GM12878 (cell line): ENCODE results near the gene HOXD12. TPM values are rescaled to one million over a fixed set of nuclear protein-coding genes. Genes with fewer than 3 reads are reported as not detected.

Source experiments
- ATAC-seq: fragments of 200-7000 bp; cut with Tn5 transposase; 3 replicates; pipeline ENCODE4 v1.9.1; 2020; ENCODE audit warnings: mild to moderate bottlenecking, moderate library complexity
- BruUV-seq: library from RNA; stranded (reverse); fragments of 400-500 nt; replicated peaks from 2 replicates; lab custom pipeline; 2021; lab: Mats Ljungman, UMichigan
- CTCF ChIA-PET: fragments of 300-600 bp; sonication (Branson Sonifier 250); formaldehyde crosslinking; extraction: SDS; loops from one replicate; lab custom pipeline; 2021; ENCODE audit warnings: inconsistent platforms; lab: Yijun Ruan, JAX
- POLR2A ChIA-PET: fragments of 350-600 bp; formaldehyde crosslinking; extraction: SDS; loops from one replicate; lab custom pipeline; 2021; ENCODE audit warnings: inconsistent platforms; lab: Charles Lee
- RAD21 ChIA-PET: fragments of 300-600 bp; sonication (Branson Sonifier 250); formaldehyde crosslinking; loops from one replicate; lab custom pipeline; 2023; ENCODE audit warnings: antibody characterized with exemption; ENCODE audit not compliant: unreplicated experiment; lab: Charles Lee
- SMC1A ChIA-PET: fragments of 300-600 bp; sonication (Branson Sonifier 250); formaldehyde crosslinking; loops from one replicate; lab custom pipeline; 2023; ENCODE audit not compliant: unreplicated experiment, uncharacterized antibody; lab: Charles Lee
- DNase-seq: peaks from one replicate; pipeline ENCODE4 v3.0.0-alpha.2; 2011; ENCODE audit warnings: low read depth, low spot score
- FAIRE-seq: peaks from 3 replicates; lab custom pipeline; 2011; peaks lifted over from hg19 to GRCh38; lab: Jason Lieb, UNC
- H2AFZ ChIP-seq: 2 replicates; pipeline ENCODE4 v1.6.0; 2011; ENCODE audit warnings: low read depth, low read length, control low read depth; ENCODE audit not compliant: control insufficient read depth
- H3K27ac ChIP-seq: 2 replicates; pipeline ENCODE4 v1.5.1; 2011; ENCODE audit warnings: control low read depth; ENCODE audit not compliant: control insufficient read depth, insufficient read depth
- H3K27me3 ChIP-seq, 2 experiments: replicated peaks in 1 of 2; 2 replicates each; pipeline versions ENCODE4 v1.6.0 to v1.6.1; 2011; ENCODE audit warnings: low read length in 1 of 2; ENCODE audit not compliant: control insufficient read depth in 2 of 2, insufficient read depth in 2 of 2
- H3K36me3 ChIP-seq, 2 experiments: 2 replicates each; pipeline ENCODE4 v1.5.1; 2011; ENCODE audit warnings: low read length in 1 of 2; ENCODE audit not compliant: control insufficient read depth in 2 of 2, insufficient read depth in 2 of 2
- H3K4me1 ChIP-seq: 2 replicates; pipeline ENCODE4 v1.6.1; 2011; ENCODE audit warnings: mild to moderate bottlenecking, low read length, moderate library complexity, mixed read lengths; ENCODE audit not compliant: control insufficient read depth, insufficient read depth
- H3K4me2 ChIP-seq: 2 replicates; pipeline ENCODE4 v1.6.0; 2011; ENCODE audit warnings: control low read depth; ENCODE audit not compliant: control insufficient read depth, insufficient read depth
- H3K4me3 ChIP-seq: fragments of 200-600 bp; sonication (generic); 2 replicates; pipeline ENCODE4 v1.5.1; 2016
- H3K79me2 ChIP-seq: 2 replicates; pipeline ENCODE4 v1.6.0; 2011; ENCODE audit warnings: low read length; ENCODE audit not compliant: control insufficient read depth, insufficient read depth
- H3K9ac ChIP-seq: 2 replicates; pipeline ENCODE4 v1.8.0; 2011; ENCODE audit warnings: low read length, control low read depth, mixed read lengths; ENCODE audit not compliant: control insufficient read depth, insufficient read depth
- H3K9me3 ChIP-seq: replicated peaks from 3 replicates; pipeline ENCODE4 v1.5.1; 2011; ENCODE audit warnings: mild to moderate bottlenecking, low read length; ENCODE audit not compliant: control insufficient read depth, insufficient read depth
- H4K20me1 ChIP-seq: 2 replicates; pipeline ENCODE4 v1.6.0; 2011; ENCODE audit not compliant: control insufficient read depth, insufficient read depth
- CBFB ChIP-seq: IDR thresholded peaks from 2 replicates; pipeline ENCODE4 v1.6.1; 2016; ENCODE audit warnings: antibody characterized with exemption, low read depth
- CHD1 ChIP-seq: IDR thresholded peaks from 2 replicates; pipeline ENCODE4 v1.6.1; 2012; ENCODE audit warnings: low read depth, low read length, improper control_type of control experiment
- CREM ChIP-seq: IDR thresholded peaks from 2 replicates; pipeline ENCODE4 v1.6.1; 2014; ENCODE audit warnings: antibody characterized with exemption, low read depth
- CUX1 ChIP-seq: IDR thresholded peaks from 2 replicates; pipeline ENCODE4 v1.6.1; 2012; ENCODE audit warnings: improper control_type of control experiment, low read depth, low read length; ENCODE audit not compliant: insufficient replicate concordance
- MTA3 ChIP-seq: IDR thresholded peaks from 2 replicates; pipeline ENCODE4 v1.6.1; 2012; ENCODE audit warnings: low read length, inconsistent platforms, borderline replicate concordance
- PBX3 ChIP-seq: IDR thresholded peaks from 2 replicates; pipeline ENCODE4 v1.6.1; 2011; ENCODE audit warnings: mild to moderate bottlenecking, low read depth, low read length, moderate library complexity; ENCODE audit not compliant: insufficient replicate concordance
- RBBP5 ChIP-seq: fragments of 200-600 bp; sonication (generic); conservative IDR thresholded peaks from 2 replicates; pipeline ENCODE4 v1.6.1; 2016
- SP1 ChIP-seq: IDR thresholded peaks from one replicate; pipeline ENCODE4 v1.6.1; 2011; ENCODE audit warnings: low read depth, low read length
- SREBF1 ChIP-seq: IDR thresholded peaks from 2 replicates; pipeline ENCODE4 v1.6.1; 2012; ENCODE audit warnings: mild to moderate bottlenecking, low read length
- SUPT20H ChIP-seq: IDR thresholded peaks from 2 replicates; pipeline ENCODE4 v1.6.1; 2011; ENCODE audit warnings: low read depth, mild to moderate bottlenecking, low read length, moderate library complexity, borderline replicate concordance; ENCODE audit not compliant: control insufficient read depth
- TARDBP ChIP-seq: IDR thresholded peaks from 2 replicates; pipeline ENCODE4 v1.6.1; 2016; ENCODE audit warnings: borderline replicate concordance
- ZNF384 ChIP-seq: IDR thresholded peaks from 2 replicates; pipeline ENCODE4 v1.6.1; 2012; ENCODE audit warnings: low read depth, mild to moderate bottlenecking, low read length, improper control_type of control experiment, borderline replicate concordance
- ZSCAN29 ChIP-seq: fragments of 450-650 bp; IDR thresholded peaks from 2 replicates; pipeline ENCODE4 v1.6.1; 2017; ENCODE audit warnings: mild to moderate bottlenecking, moderate library complexity
- WGBS: methylation state at CpG from one replicate; pipeline ENCODE4 v1.1.6; 2016; ENCODE audit warnings: low lambda C conversion rate; ENCODE audit not compliant: insufficient replicate concordance, insufficient coverage; ENCODE audit errors: missing lambda C conversion rate; 5-methylcytosine and 5-hydroxymethylcytosine counted together
- in situ Hi-C: fragments of 300-500 bp; cut with MboI; formaldehyde crosslinking; loops from 9 replicates; pipeline ENCODE4 v1.14.3; 2018; ENCODE audit warnings: mixed read lengths
- intact Hi-C: fragments of 100-400 bp; cut with micrococcal nuclease; formaldehyde crosslinking; loops from one replicate; pipeline ENCODE4 v1.14.2; 2022; ENCODE audit not compliant: unreplicated experiment
- polyA plus RNA-seq, 11 experiments: library from polyadenylated mRNA; depleted of rRNA in 4 of 11; unstranded in 6 of 11; stranded (reverse) in 5 of 11; fragments of >200 nt; fragmentation: Nextera tagmentation in 4 of 11; fragmentation: Illumina TruSeq in 1 of 11; extraction: Ambion mirVana in 4 of 11; extraction: Trizol in 1 of 11; gene quantifications; 1 replicate in 1 of 11; 2 replicates in 10 of 11; pipeline versions ENCODE4 v1.2.1 to v1.2.3, GENCODE V29; 2011 to 2016; ENCODE audit warnings: inconsistent platforms in 2 of 11, missing spikeins in 2 of 11, low read depth in 1 of 11
- total RNA-seq, 4 experiments: library from RNA; depleted of rRNA in 3 of 4; stranded (reverse); fragments of >200 nt in 3 of 4; fragmentation: Illumina TruSeq in 1 of 4; extraction: Trizol in 1 of 4; gene quantifications; 2 replicates each; pipeline versions ENCODE4 v1.2.1 to v1.2.3, GENCODE V29; 2013 to 2021
- TF ChIP-seq, protein P1 (sequence below): IDR thresholded peaks from 2 replicates; pipeline ENCODE4 v1.6.1; 2011; ENCODE audit warnings: borderline replicate concordance, low read depth, mild to moderate bottlenecking, moderate library complexity, mixed read lengths, low read length; ENCODE audit not compliant: insufficient read depth; ENCODE audit errors: extremely low read length
- TF ChIP-seq, protein P2 (sequence below): fragments of 450-650 bp; IDR thresholded peaks from 2 replicates; pipeline ENCODE4 v1.6.1; 2017; ENCODE audit warnings: low read depth, mild to moderate bottlenecking, moderate library complexity

HOXD12 gene
- total and polyA plus RNA-seq, 10 of the 15 experiments (the other 5 are each of a cell fraction or from before 2014, with no cell fraction given) = not detected

- peaks cover 1% of the 10 kb centered on the region; the same call in 2 of the 3 replicates for H3K9me3 ChIP-seq
- BruUV-seq = no TSS peak
- H4K20me1 ChIP-seq = no peaks in the 10 kb centered on the region
- FAIRE-seq (no peak), ATAC-seq (no peak), DNase-seq (no peak)
- H2AFZ ChIP-seq = no peak overlapping the region
- in situ Hi-C loops = loop anchor here (5.0 to 25.0 kb wide), 4 partner anchors 512 to 1212 kb away; no protein-coding TSS in a partner anchor
- H3K27me3 ChIP-seq = peaks cover 10 to 28% of the 10 kb centered on the region in 2 experiments
- no peak overlapping the region for H3K9ac ChIP-seq
- no peaks in the 10 kb centered on the region for H3K4me1 ChIP-seq
- ChIA-PET CTCF (interaction anchor here (0.8 to 4.3 kb wide), 9 partner anchors 15 to 1024 kb away, joined by 3 to 79 read pairs (median 17); no protein-coding TSS in a partner anchor), RAD21 (interaction anchor here (0.7 to 3.7 kb wide), 3 partner anchors 428 to 1023 kb away, joined by 3 to 17 read pairs (median 16); no protein-coding TSS in a partner anchor), POLR2A (no interaction called here), SMC1A (interaction anchor here (0.7 to 3.1 kb wide), 5 partner anchors 15 to 526 kb away, joined by 4 to 37 read pairs (median 9); no protein-coding TSS in a partner anchor)
- no peak for TF ChIP-seq CHD1
- no peak for TF ChIP-seq SREBF1
- TF ChIP-seq RBBP5 = no peak
- no peak for TF ChIP-seq ZNF384
- TF ChIP-seq CUX1 = no peak
- no peak for TF ChIP-seq CREM
- TF ChIP-seq, protein P1, sequence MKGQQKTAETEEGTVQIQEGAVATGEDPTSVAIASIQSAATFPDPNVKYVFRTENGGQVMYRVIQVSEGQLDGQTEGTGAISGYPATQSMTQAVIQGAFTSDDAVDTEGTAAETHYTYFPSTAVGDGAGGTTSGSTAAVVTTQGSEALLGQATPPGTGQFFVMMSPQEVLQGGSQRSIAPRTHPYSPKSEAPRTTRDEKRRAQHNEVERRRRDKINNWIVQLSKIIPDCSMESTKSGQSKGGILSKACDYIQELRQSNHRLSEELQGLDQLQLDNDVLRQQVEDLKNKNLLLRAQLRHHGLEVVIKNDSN = no peak
- TF ChIP-seq SUPT20H = no peak
- TF ChIP-seq MTA3 = no peak
- TF ChIP-seq PBX3 = no peak
- no peak for TF ChIP-seq SP1
- TF ChIP-seq, protein P2, sequence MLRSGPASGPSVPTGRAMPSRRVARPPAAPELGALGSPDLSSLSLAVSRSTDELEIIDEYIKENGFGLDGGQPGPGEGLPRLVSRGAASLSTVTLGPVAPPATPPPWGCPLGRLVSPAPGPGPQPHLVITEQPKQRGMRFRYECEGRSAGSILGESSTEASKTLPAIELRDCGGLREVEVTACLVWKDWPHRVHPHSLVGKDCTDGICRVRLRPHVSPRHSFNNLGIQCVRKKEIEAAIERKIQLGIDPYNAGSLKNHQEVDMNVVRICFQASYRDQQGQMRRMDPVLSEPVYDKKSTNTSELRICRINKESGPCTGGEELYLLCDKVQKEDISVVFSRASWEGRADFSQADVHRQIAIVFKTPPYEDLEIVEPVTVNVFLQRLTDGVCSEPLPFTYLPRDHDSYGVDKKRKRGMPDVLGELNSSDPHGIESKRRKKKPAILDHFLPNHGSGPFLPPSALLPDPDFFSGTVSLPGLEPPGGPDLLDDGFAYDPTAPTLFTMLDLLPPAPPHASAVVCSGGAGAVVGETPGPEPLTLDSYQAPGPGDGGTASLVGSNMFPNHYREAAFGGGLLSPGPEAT = no peak
- TF ChIP-seq CBFB = no peak
- TF ChIP-seq ZSCAN29 = no peak
- no peak for TF ChIP-seq TARDBP
- H3K79me2 ChIP-seq = no peaks in the 10 kb centered on the region
- H3K36me3 ChIP-seq = no peaks in the 10 kb centered on the region
- no peak overlapping the region for H3K4me3 ChIP-seq
- H3K4me2 ChIP-seq = no peak overlapping the region
- no peak overlapping the region for H3K27ac ChIP-seq
- 26% methylated on average over 6 of the region's 6 CpGs for WGBS
- intact Hi-C loops = loop anchor here (2.0 to 5.0 kb wide), 6 partner anchors 329 to 1037 kb away; no protein-coding TSS in a partner anchor
Measured at GRCh38 chr2:176125772-176126054, 26.1 kb downstream of the HOXD12 start.
